ENCODE measurements around the gene ADRM1. TPM values are rescaled to one million over a fixed set of nuclear protein-coding genes. Genes with fewer than 3 reads are reported as not detected.
A peak's percentile ranks its signal among the peaks of the same experiment; 100 is the strongest.

The ADRM1 gene
- total RNA-seq, 1 donor from 2014 or later = 73.4 TPM

DNA sequence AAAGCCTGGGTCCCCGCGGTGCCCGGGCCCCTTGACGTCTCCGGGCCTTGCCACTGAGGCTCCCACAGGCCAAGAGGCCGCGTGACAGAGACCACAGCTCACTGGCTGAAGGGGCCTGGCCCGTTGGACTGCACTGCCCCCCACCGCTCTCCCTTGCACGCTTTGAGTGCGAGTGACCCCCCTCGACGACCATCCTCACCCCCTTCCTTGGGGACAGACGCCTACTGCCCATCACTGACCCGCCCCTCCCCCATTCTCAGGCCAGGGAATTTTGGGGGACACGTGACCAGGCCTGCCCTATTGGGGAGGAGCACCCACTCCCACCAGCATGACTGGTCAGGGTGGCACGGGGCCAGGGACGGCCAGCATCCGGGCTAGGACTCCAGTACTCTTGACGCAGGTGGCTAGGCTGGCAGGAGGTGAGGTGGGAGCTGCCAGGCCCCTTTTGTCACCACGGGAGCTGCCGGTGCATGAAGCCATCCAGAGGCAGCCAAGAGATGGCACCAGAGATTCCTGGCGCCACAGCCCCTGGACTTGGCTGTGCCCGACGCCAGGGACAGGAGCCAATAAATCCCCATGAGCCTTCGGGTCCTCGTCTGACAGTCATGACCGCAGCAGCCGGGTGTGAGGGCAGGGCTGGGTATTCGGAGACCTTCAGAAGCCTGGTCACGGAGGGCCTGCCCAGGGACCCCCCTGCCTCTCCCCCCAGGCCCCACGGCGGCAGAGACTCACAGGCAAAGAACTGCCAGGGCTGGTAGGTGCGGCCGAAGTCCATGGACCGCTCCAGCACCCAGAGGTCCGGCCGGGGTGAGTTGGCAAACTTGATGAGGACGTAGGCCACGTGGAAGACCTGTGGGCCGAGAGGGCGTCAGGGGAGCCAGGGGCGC lies 49.8 kb downstream of the ADRM1 start:
- peaks cover 11% of the 10 kb centered on the region for H3K36me3 ChIP-seq
- intact Hi-C loops (cut with DNase I) = no loop called here
- DNase-seq (no peak), ATAC-seq (no peak)
- peak overlapping the region; percentile 11 for H3K27ac ChIP-seq
- no peaks in the 10 kb centered on the region for H3K27me3 ChIP-seq
- H3K9me3 ChIP-seq = no peaks in the 10 kb centered on the region
- peaks cover 42% of the 10 kb centered on the region for H3K4me1 ChIP-seq
- TF ChIP-seq, protein P1, sequence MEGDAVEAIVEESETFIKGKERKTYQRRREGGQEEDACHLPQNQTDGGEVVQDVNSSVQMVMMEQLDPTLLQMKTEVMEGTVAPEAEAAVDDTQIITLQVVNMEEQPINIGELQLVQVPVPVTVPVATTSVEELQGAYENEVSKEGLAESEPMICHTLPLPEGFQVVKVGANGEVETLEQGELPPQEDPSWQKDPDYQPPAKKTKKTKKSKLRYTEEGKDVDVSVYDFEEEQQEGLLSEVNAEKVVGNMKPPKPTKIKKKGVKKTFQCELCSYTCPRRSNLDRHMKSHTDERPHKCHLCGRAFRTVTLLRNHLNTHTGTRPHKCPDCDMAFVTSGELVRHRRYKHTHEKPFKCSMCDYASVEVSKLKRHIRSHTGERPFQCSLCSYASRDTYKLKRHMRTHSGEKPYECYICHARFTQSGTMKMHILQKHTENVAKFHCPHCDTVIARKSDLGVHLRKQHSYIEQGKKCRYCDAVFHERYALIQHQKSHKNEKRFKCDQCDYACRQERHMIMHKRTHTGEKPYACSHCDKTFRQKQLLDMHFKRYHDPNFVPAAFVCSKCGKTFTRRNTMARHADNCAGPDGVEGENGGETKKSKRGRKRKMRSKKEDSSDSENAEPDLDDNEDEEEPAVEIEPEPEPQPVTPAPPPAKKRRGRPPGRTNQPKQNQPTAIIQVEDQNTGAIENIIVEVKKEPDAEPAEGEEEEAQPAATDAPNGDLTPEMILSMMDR (IDR thresholded peaks at IDR 0.05) = peak; percentile 13
- no peak overlapping the region for H3K4me3 ChIP-seq

DNA sequence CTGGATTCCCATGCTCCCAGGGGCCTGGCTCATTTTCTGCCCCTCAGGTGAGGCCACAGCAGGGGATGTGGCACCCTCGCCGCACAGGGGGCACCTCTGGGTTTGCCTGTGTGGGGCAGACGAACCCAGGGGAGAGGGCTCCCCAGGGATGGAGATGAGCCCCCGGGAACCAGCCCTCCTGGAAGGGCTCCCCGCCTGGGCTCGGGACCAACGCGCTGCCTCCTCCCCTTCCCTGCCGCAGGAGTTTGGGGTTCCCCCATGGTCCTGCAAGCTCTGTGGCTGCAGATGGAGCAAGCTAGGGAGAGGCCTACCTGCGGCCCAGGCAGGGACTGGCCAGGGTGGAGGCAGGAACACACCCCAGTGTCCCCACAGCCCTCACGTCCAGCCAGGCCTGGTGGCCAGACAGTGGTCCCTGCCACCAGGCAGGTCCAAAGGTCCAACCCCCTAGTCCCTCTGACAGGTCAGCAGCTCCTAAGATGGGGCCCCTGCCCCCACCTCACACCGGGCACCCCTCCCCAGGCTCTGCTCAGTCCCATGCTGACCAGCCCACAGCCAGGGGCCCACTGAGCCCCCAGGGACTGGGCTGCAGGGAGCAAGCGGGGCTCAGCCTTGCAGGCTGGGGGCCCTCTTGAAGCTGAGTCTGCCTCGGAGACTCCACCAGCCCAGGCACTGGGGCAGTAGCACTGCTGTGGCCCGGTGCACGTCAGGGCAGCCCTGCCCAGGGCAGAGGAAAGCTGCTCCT lies 50.7 kb downstream of the ADRM1 start:
- Histone ChIP-seq H3K27me3 (no peaks in the 10 kb centered on the region), H3K9me3 (no peaks in the 10 kb centered on the region), H3K4me3 (no peak overlapping the region), H3K27ac (peak overlapping the region; percentile 11), H3K4me1 (peaks cover 50% of the 10 kb centered on the region), H3K36me3 (peaks cover 11% of the 10 kb centered on the region)
- no peak for ATAC-seq
- intact Hi-C loops (cut with DNase I) = no loop called here
- no peak for DNase-seq
- TF ChIP-seq, protein P1 (IDR thresholded peaks at IDR 0.05) = no peak

DNA sequence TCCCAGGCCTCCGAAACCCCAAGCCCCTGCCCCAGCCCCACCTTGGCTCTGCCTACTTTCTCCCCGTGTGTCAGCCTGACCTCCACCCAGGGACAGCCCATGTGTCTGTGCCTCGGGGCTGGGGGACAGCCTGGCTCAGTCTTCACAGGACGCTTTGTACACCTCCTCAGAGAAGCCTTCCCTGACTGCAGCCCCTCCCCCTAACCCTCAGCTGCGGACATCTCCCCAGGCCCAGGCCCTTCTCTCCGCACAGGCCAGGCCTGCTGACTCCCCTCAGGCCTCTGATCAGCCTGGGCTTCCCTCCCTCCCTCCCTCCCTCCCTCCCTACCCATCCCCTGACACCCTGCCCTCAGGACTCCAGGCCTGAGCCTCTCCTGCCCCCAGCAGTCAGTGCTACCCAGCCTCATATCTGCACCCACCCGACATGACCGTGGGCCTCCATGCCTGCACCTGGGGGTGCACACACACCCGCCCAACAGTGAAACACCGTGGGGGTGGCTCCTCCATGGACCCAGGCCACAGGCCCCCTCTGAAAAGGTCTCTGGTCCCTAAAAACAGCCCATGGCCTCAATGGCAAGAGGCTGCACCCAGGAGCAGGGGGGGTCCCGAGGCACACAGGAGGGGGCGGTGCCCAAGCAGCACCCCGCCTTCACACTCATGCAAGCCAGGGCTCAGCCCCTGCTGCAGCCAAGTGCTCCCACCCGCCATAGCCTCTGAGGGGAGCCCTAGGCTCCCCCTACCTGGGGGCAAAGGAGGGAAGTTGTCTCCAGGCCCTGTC lies 51.4 kb downstream of the ADRM1 start:
- intact Hi-C loops (cut with DNase I) = no loop called here
- Histone ChIP-seq H3K36me3 (peaks cover 11% of the 10 kb centered on the region), H3K27me3 (no peaks in the 10 kb centered on the region), H3K27ac (peak overlapping the region; percentile 83), H3K4me1 (peaks cover 58% of the 10 kb centered on the region), H3K9me3 (no peaks in the 10 kb centered on the region), H3K4me3 (no peak overlapping the region)
- TF ChIP-seq, protein P1 (IDR thresholded peaks at IDR 0.05) = no peak
- ATAC-seq (no peak), DNase-seq (no peak)

- intact Hi-C loops (cut with DNase I) = no loop called here
- ATAC-seq (no peak), DNase-seq (no peak)
- no peak overlapping the region for H3K4me3 ChIP-seq
- TF ChIP-seq, protein P1 (IDR thresholded peaks at IDR 0.05) = no peak
- peak overlapping the region; percentile 83 for H3K27ac ChIP-seq
- H3K36me3 ChIP-seq = peaks cover 11% of the 10 kb centered on the region
- no peaks in the 10 kb centered on the region for H3K9me3 ChIP-seq
- H3K27me3 ChIP-seq = no peaks in the 10 kb centered on the region
- peaks cover 63% of the 10 kb centered on the region for H3K4me1 ChIP-seq
Measured at GRCh38 chr20:62354811-62355341, 52.1 kb downstream of the ADRM1 start.

- ATAC-seq (peak; percentile 21), DNase-seq (no peak)
- Histone ChIP-seq H3K4me1 (peaks cover 62% of the 10 kb centered on the region), H3K27ac (peak overlapping the region; percentile 83), H3K36me3 (peaks cover 11% of the 10 kb centered on the region), H3K27me3 (no peaks in the 10 kb centered on the region), H3K4me3 (no peak overlapping the region), H3K9me3 (no peaks in the 10 kb centered on the region)
- intact Hi-C loops (cut with DNase I) = no loop called here
- TF ChIP-seq, protein P1 (IDR thresholded peaks at IDR 0.05) = no peak
Measured at GRCh38 chr20:62355516-62355877, 52.7 kb downstream of the ADRM1 start.

All from upper lobe of right lung (tissue), 1 donor.